Measurements from ENCODE around the gene FHIT.

FHIT gene

GRCh38 chr3:60622349-60622748 is 628.9 kb downstream of the FHIT start:
- no peak for DNase-seq (ENCODE audit: low spot score)

- DNase-seq (ENCODE audit: low spot score) = no peak
Observed at GRCh38 chr3:60617188-60617587, 634.1 kb downstream of the FHIT start.

- no peak for DNase-seq (ENCODE audit: low spot score)
Observed at GRCh38 chr3:60613769-60614303, 637.4 kb downstream of the FHIT start.

- DNase-seq (ENCODE audit: low spot score) = no peak
Observed at GRCh38 chr3:60610441-60611112, 640.7 kb downstream of the FHIT start.

- DNase-seq (ENCODE audit: low spot score) = no peak
Observed at GRCh38 chr3:60609446-60609845, 641.8 kb downstream of the FHIT start.

- DNase-seq (ENCODE audit: low spot score) = no peak
Observed at GRCh38 chr3:60603860-60604259, 647.4 kb downstream of the FHIT start.

GRCh38 chr3:60600848-60601247 is 650.4 kb downstream of the FHIT start:
- no peak for DNase-seq (ENCODE audit: low spot score)

- DNase-seq (ENCODE audit: low spot score) = no peak
Observed at GRCh38 chr3:60599586-60599985, 651.7 kb downstream of the FHIT start.

GRCh38 chr3:60598671-60599070 is 652.6 kb downstream of the FHIT start:
- DNase-seq (ENCODE audit: low spot score) = no peak

GRCh38 chr3:60594025-60594424 is 657.2 kb downstream of the FHIT start:
- DNase-seq (ENCODE audit: low spot score) = no peak

- no peak for DNase-seq (ENCODE audit: low spot score)
Observed at GRCh38 chr3:60591267-60591666, 660.0 kb downstream of the FHIT start.

GRCh38 chr3:60588806-60589205 is 662.4 kb downstream of the FHIT start:
- no peak for DNase-seq (ENCODE audit: low spot score)

- DNase-seq (ENCODE audit: low spot score) = no peak
Observed at GRCh38 chr3:60585918-60586317, 665.3 kb downstream of the FHIT start.

- no peak for DNase-seq (ENCODE audit: low spot score)
Observed at GRCh38 chr3:60584250-60584649, 667.0 kb downstream of the FHIT start.

- no peak for DNase-seq (ENCODE audit: low spot score)
Observed at GRCh38 chr3:60582288-60582687, 669.0 kb downstream of the FHIT start.

- DNase-seq (ENCODE audit: low spot score) = no peak
Observed at GRCh38 chr3:60580809-60581208, 670.4 kb downstream of the FHIT start.

- no peak for DNase-seq (ENCODE audit: low spot score)
Observed at GRCh38 chr3:60579734-60580133, 671.5 kb downstream of the FHIT start.

GRCh38 chr3:60578936-60579335 is 672.3 kb downstream of the FHIT start:
- DNase-seq (ENCODE audit: low spot score) = no peak

- DNase-seq (ENCODE audit: low spot score) = no peak
Observed at GRCh38 chr3:60577601-60578000, 673.7 kb downstream of the FHIT start.

- no peak for DNase-seq (ENCODE audit: low spot score)
Observed at GRCh38 chr3:60575718-60576272, 675.5 kb downstream of the FHIT start.

GRCh38 chr3:60574046-60574769 is 677.0 kb downstream of the FHIT start:
- DNase-seq (ENCODE audit: low spot score) = no peak

GRCh38 chr3:60573494-60573893 is 677.8 kb downstream of the FHIT start:
- DNase-seq (ENCODE audit: low spot score) = no peak

GRCh38 chr3:60571511-60571910 is 679.7 kb downstream of the FHIT start:
- DNase-seq (ENCODE audit: low spot score) = no peak

Data from CD4-positive, alpha-beta T cell treated with Interleukin-2 at 100 ng/mL for 4 hours (primary cell).